Fibroblast of the aortic adventitia (primary cell): ENCODE measurements around the gene PRICKLE3. TPM values are rescaled to one million over a fixed set of nuclear protein-coding genes. Genes with fewer than 3 reads are reported as not detected.
A peak's percentile ranks its signal among the peaks of the same experiment; 100 is the strongest.

ENCODE experiments used
- DNase-seq: peaks from one replicate; pipeline ENCODE4 v3.0.0-alpha.2; 2010; ENCODE audit warnings: low read depth
- H3K4me3 ChIP-seq: 2 replicates; pipeline ENCODE4 v1.5.1; 2011; ENCODE audit warnings: low read depth, mild to moderate bottlenecking, control low read depth, low read length, moderate library complexity
- CTCF ChIP-seq: IDR thresholded peaks from 2 replicates; pipeline ENCODE4 v1.5.1; 2011; ENCODE audit warnings: mild to moderate bottlenecking, low read length, control low read depth, inconsistent platforms; ENCODE audit not compliant: insufficient read depth
- total RNA-seq: library from RNA; depleted of rRNA; stranded (reverse); fragments of >200 nt; gene quantifications from 2 replicates; pipeline ENCODE4 v1.2.3, GENCODE V29; 2012; ENCODE audit warnings: low replicate concordance

The PRICKLE3 gene
- total RNA-seq, 1 donor: 5.0 TPM

- DNase-seq: no peak
- H3K4me3 ChIP-seq: peak overlapping the region; percentile 74
- TF ChIP-seq CTCF: no peak
Observed at GRCh38 chrX:49191574-49192011, 5.4 kb upstream of the PRICKLE3 start.

GRCh38 chrX:49190821-49191573, 4.8 kb upstream of the PRICKLE3 start:
- peak overlapping the region; percentile 74 for H3K4me3 ChIP-seq
- DNase-seq: peak; percentile 99
- TF ChIP-seq CTCF: no peak

- peak overlapping the region; percentile 6 for H3K4me3 ChIP-seq
- no peak for DNase-seq
- TF ChIP-seq CTCF: no peak
Observed at GRCh38 chrX:49189606-49190005, 3.4 kb upstream of the PRICKLE3 start.

- DNase-seq: no peak
- H3K4me3 ChIP-seq: no peak overlapping the region
Observed at GRCh38 chrX:49188468-49189076, 2.4 kb upstream of the PRICKLE3 start.

GRCh38 chrX:49187526-49187925, 1.4 kb upstream of the PRICKLE3 start:
- TF ChIP-seq CTCF: no peak
- H3K4me3 ChIP-seq: no peak overlapping the region
- no peak for DNase-seq

More at GRCh38 chrX:49188468-49189076, 2.4 kb upstream of the PRICKLE3 start:
- no peak for TF ChIP-seq CTCF

GRCh38 chrX:49187028-49187394, 838 bp upstream of the PRICKLE3 start:
- H3K4me3 ChIP-seq: no peak overlapping the region
- DNase-seq: no peak
- TF ChIP-seq CTCF: no peak
